ENCODE measurements around the gene HSPA4L. TPM values are rescaled to one million over a fixed set of nuclear protein-coding genes. Genes with fewer than 3 reads are reported as not detected.

Gene HSPA4L
- total and polyA plus RNA-seq, 5 donors from 2014 or later = not detected

DNA sequence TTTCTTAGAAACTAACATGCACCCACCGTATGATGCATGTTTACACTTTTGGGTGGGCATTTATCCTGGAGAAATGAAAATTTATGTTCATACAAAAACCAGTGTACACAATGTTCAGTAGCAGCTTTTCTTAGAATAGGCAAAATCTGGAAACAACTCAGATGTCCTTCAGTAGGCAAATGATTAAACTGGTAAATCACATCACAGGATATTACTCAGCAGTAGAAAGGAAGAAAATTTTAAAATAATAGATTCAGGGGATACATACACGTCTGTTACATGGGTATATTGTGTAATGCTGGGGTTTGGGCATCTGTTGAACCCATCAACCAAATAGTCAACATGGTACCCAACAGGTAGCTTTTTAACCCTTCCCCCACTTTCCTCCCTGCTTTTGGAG lies 25.2 kb upstream of the HSPA4L start:
- Mint-ChIP-seq H3K27me3 (peaks cover 21% of the 10 kb centered on the region), H3K27ac (no peak overlapping the region), H3K9me3 (peaks cover 0 to 8% (median 2%) of the 10 kb centered on the region in 7 donors), H3K36me3 (no peaks in the 10 kb centered on the region), H3K4me3 (no peak overlapping the region), H3K4me1 (peaks cover 0 to 4% (median 0%) of the 10 kb centered on the region in 4 donors)
- no peak for ATAC-seq (ENCODE audit: low read depth in 2 of 2)
- H3K9me3 ChIP-seq (ENCODE audit: control insufficient read depth in 2 of 2, low read length in 2 of 2) = no peaks in the 10 kb centered on the region
- H3K27ac ChIP-seq (ENCODE audit: insufficient read depth, low read length, poor library complexity, severe bottlenecking) = no peak overlapping the region
- no peaks in the 10 kb centered on the region for H3K36me3 ChIP-seq (ENCODE audit: control insufficient read depth, insufficient read depth, low read length)
- DNase-seq = no peak
- H3K27me3 ChIP-seq (ENCODE audit: control insufficient read depth, insufficient read depth, low read length) = no peaks in the 10 kb centered on the region
- no peaks in the 10 kb centered on the region for H3K4me1 ChIP-seq (ENCODE audit: control insufficient read depth, insufficient read depth, low read length, poor library complexity, severe bottlenecking)
- no peak overlapping the region for H3K4me3 ChIP-seq (ENCODE audit: low read depth, low read length)

DNA sequence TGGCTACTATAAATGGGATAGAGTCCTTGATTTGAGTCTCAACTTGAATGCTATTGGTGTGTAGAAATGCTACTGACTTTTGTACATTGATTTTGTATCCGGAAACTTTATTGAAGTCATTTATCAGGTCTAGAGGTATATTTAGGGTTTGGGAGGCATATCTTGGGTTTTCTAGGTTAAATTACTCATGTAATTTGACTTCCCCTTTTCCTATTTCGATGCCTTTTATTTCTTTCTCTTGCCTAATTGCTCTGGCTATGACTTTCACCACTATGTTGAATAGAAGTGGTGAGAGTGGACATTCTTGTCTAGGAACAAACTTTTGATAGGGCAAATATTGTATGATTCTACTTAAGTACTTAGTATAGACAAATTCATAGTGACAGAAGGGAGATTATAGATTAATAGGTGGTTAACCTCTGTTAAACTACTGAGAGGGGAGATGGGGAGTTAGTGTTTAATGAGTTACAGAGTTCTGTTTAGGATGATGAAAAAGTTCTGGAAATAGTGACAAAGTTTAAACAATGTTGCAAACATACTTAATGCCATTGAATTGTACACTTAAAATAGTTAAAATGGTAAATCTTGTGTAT lies 22.8 kb upstream of the HSPA4L start:
- Histone ChIP-seq H3K27me3 (ENCODE audit: control insufficient read depth, insufficient read depth, low read length) (no peaks in the 10 kb centered on the region), H3K27ac (ENCODE audit: insufficient read depth, low read length, poor library complexity, severe bottlenecking) (no peak overlapping the region), H3K36me3 (ENCODE audit: control insufficient read depth, insufficient read depth, low read length) (no peaks in the 10 kb centered on the region), H3K9me3 (ENCODE audit: control insufficient read depth in 2 of 2, low read length in 2 of 2) (no peaks in the 10 kb centered on the region), H3K4me1 (ENCODE audit: control insufficient read depth, insufficient read depth, low read length, poor library complexity, severe bottlenecking) (no peaks in the 10 kb centered on the region), H3K4me3 (ENCODE audit: low read depth, low read length) (no peak overlapping the region)
- ATAC-seq (ENCODE audit: low read depth in 2 of 2) = no peak
- Mint-ChIP-seq H3K36me3 (no peaks in the 10 kb centered on the region), H3K27ac (no peak overlapping the region), H3K4me1 (no peaks in the 10 kb centered on the region), H3K9me3 (peaks cover 0 to 8% (median 2%) of the 10 kb centered on the region in 7 donors), H3K27me3 (peaks cover 12% of the 10 kb centered on the region), H3K4me3 (no peak overlapping the region)
- DNase-seq = no peak

- Histone ChIP-seq H3K27ac (ENCODE audit: insufficient read depth, low read length, poor library complexity, severe bottlenecking) (no peak overlapping the region), H3K36me3 (ENCODE audit: control insufficient read depth, insufficient read depth, low read length) (no peaks in the 10 kb centered on the region), H3K27me3 (ENCODE audit: control insufficient read depth, insufficient read depth, low read length) (no peaks in the 10 kb centered on the region), H3K4me3 (ENCODE audit: low read depth, low read length) (no peak overlapping the region), H3K4me1 (ENCODE audit: control insufficient read depth, insufficient read depth, low read length, poor library complexity, severe bottlenecking) (no peaks in the 10 kb centered on the region), H3K9me3 (ENCODE audit: control insufficient read depth in 2 of 2, low read length in 2 of 2) (no peaks in the 10 kb centered on the region)
- ATAC-seq (ENCODE audit: low read depth in 2 of 2) (no peak), DNase-seq (no peak)
- Mint-ChIP-seq H3K9me3 (peaks cover 0 to 8% (median 2%) of the 10 kb centered on the region in 7 donors), H3K4me3 (no peak overlapping the region), H3K27me3 (peaks cover 18% of the 10 kb centered on the region), H3K4me1 (no peaks in the 10 kb centered on the region), H3K27ac (no peak overlapping the region), H3K36me3 (no peaks in the 10 kb centered on the region)
Observed at GRCh38 chr4:127759893-127760292, 22.2 kb upstream of the HSPA4L start.

DNA sequence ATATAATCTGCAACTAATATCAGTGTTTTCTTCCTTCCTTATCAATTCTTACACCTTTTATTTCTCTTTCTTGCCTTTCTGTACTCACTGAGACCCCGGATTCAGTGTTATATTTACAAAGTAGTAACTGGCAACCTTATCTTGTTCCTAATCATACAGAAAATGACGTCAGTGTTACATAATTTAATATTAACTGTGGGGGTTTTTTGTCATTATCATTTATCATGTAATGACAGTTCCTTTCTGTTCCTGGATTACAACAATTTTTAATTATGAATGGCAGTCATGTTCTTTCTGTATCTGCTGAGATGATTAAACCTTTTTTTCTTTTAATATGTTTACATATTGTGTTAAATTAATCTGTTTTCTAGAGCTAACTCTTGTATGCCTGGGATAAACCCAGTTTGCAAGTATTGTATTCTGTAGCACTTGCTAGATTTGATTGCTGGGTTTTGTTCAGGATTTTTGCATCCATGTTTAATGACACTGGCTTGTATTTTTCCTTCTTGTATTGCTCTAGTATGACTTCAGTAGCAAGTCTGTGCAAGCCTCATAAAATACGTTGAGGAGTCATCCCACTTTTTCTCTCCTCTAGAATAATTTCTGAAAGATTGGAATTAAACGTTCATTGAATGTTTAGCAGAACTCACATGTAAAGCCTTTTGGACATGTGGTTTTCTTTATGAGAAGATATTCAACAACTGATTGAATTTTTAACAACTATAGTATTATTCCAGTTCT lies 10.4 kb upstream of the HSPA4L start:
- Histone ChIP-seq H3K36me3 (ENCODE audit: control insufficient read depth, insufficient read depth, low read length) (no peaks in the 10 kb centered on the region), H3K4me3 (ENCODE audit: low read depth, low read length) (no peak overlapping the region), H3K27me3 (ENCODE audit: control insufficient read depth, insufficient read depth, low read length) (peaks cover 5% of the 10 kb centered on the region), H3K27ac (ENCODE audit: insufficient read depth, low read length, poor library complexity, severe bottlenecking) (no peak overlapping the region), H3K4me1 (ENCODE audit: control insufficient read depth, insufficient read depth, low read length, poor library complexity, severe bottlenecking) (no peaks in the 10 kb centered on the region), H3K9me3 (ENCODE audit: control insufficient read depth in 2 of 2, low read length in 2 of 2) (no peaks in the 10 kb centered on the region)
- Mint-ChIP-seq H3K36me3 (no peaks in the 10 kb centered on the region), H3K27ac (no peak overlapping the region), H3K27me3 (peaks cover 31% of the 10 kb centered on the region), H3K4me3 (no peak overlapping the region), H3K4me1 (no peaks in the 10 kb centered on the region), H3K9me3 (no peaks in the 10 kb centered on the region)
- DNase-seq = no peak
- ATAC-seq (ENCODE audit: low read depth in 2 of 2) = no peak

GRCh38 chr4:127772769-127773671 lies 9.1 kb upstream of the HSPA4L start:
- Mint-ChIP-seq H3K27me3 (peaks cover 38% of the 10 kb centered on the region), H3K4me1 (no peaks in the 10 kb centered on the region), H3K4me3 (no peak overlapping the region), H3K36me3 (no peaks in the 10 kb centered on the region), H3K27ac (no peak overlapping the region), H3K9me3 (no peaks in the 10 kb centered on the region)
- H3K4me3 ChIP-seq (ENCODE audit: low read depth, low read length) = no peak overlapping the region
- H3K27me3 ChIP-seq (ENCODE audit: control insufficient read depth, insufficient read depth, low read length) = peaks cover 14% of the 10 kb centered on the region
- DNase-seq (no peak), ATAC-seq (ENCODE audit: low read depth in 2 of 2) (no peak)
- no peaks in the 10 kb centered on the region for H3K36me3 ChIP-seq (ENCODE audit: control insufficient read depth, insufficient read depth, low read length)
- no peaks in the 10 kb centered on the region for H3K4me1 ChIP-seq (ENCODE audit: control insufficient read depth, insufficient read depth, low read length, poor library complexity, severe bottlenecking)
- H3K9me3 ChIP-seq (ENCODE audit: control insufficient read depth in 2 of 2, low read length in 2 of 2) = no peaks in the 10 kb centered on the region
- H3K27ac ChIP-seq (ENCODE audit: insufficient read depth, low read length, poor library complexity, severe bottlenecking) = no peak overlapping the region

DNA sequence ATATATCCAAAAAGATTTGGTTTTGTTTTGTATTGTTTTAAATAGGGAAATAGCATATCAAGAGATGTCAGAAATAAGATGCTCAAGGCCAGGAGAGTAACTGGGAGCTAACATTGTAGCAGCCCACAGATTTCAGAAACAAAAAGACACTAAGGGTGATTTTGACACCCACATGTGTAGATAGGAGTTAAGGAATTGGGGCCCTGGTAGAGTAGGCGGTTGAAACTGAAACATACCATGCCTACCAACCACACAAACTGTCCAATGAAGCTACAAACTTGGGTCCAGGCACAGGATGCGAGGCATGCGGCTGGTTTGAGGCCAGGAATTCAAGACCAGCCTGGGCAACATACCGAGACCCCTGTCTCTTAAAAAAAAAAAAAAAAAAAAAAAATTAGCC lies 6.3 kb upstream of the HSPA4L start:
- H3K36me3 ChIP-seq (ENCODE audit: control insufficient read depth, insufficient read depth, low read length) = no peaks in the 10 kb centered on the region
- no peak for ATAC-seq (ENCODE audit: low read depth in 2 of 2)
- H3K36me3 Mint-ChIP-seq = no peaks in the 10 kb centered on the region

GRCh38 chr4:127776620-127777019 lies 5.5 kb upstream of the HSPA4L start:
- H3K27ac ChIP-seq (ENCODE audit: insufficient read depth, low read length, poor library complexity, severe bottlenecking) = no peak overlapping the region
- no peak overlapping the region for H3K4me3 Mint-ChIP-seq
- no peaks in the 10 kb centered on the region for H3K9me3 ChIP-seq (ENCODE audit: control insufficient read depth in 2 of 2, low read length in 2 of 2)
- H3K36me3 ChIP-seq (ENCODE audit: control insufficient read depth, insufficient read depth, low read length) = no peaks in the 10 kb centered on the region
- H3K4me3 ChIP-seq (ENCODE audit: low read depth, low read length) = no peak overlapping the region
- DNase-seq = no peak
- H3K27me3 Mint-ChIP-seq = peaks cover 66% of the 10 kb centered on the region
- ATAC-seq (ENCODE audit: low read depth in 2 of 2) = no peak
- H3K27me3 ChIP-seq (ENCODE audit: control insufficient read depth, insufficient read depth, low read length) = peaks cover 43% of the 10 kb centered on the region
- peaks cover 0 to 7% (median 5%) of the 10 kb centered on the region in 4 donors for H3K4me1 Mint-ChIP-seq
- no peak overlapping the region for H3K27ac Mint-ChIP-seq
- peaks cover 2% of the 10 kb centered on the region for H3K4me1 ChIP-seq (ENCODE audit: control insufficient read depth, insufficient read depth, low read length, poor library complexity, severe bottlenecking)
- no peaks in the 10 kb centered on the region for H3K36me3 Mint-ChIP-seq
- peaks cover 0 to 5% (median 0%) of the 10 kb centered on the region in 7 donors for H3K9me3 Mint-ChIP-seq

More for the DNA sequence above, 6.3 kb upstream of the HSPA4L start:
- no peak for DNase-seq
- Mint-ChIP-seq H3K9me3 (peaks cover 0 to 2% (median 0%) of the 10 kb centered on the region in 7 donors), H3K4me1 (peaks cover 0 to 1% (median 0%) of the 10 kb centered on the region in 4 donors), H3K27ac (no peak overlapping the region), H3K4me3 (peak overlapping the region in 1 of 4 donors; percentile 80), H3K27me3 (peaks cover 65% of the 10 kb centered on the region)
- H3K4me3 ChIP-seq (ENCODE audit: low read depth, low read length) = no peak overlapping the region
- no peaks in the 10 kb centered on the region for H3K9me3 ChIP-seq (ENCODE audit: control insufficient read depth in 2 of 2, low read length in 2 of 2)
- H3K4me1 ChIP-seq (ENCODE audit: control insufficient read depth, insufficient read depth, low read length, poor library complexity, severe bottlenecking) = no peaks in the 10 kb centered on the region
- H3K27ac ChIP-seq (ENCODE audit: insufficient read depth, low read length, poor library complexity, severe bottlenecking) = no peak overlapping the region
- H3K27me3 ChIP-seq (ENCODE audit: control insufficient read depth, insufficient read depth, low read length) = peaks cover 36% of the 10 kb centered on the region
